Hematopoietic multipotent progenitor cell treated with erythropoietin and hydrocortisone succinate and interleukin-3 and kit ligand, for 17 days (in vitro differentiated cells): ENCODE results near the gene SEL1L2.
"Not testable (repeated sequence)": the region's sequence is repeated elsewhere in the genome, so short reads cannot be mapped to it uniquely, and the experiment has no call there.

Experiments used
- DNase-seq: peaks from one replicate; pipeline ENCODE4 v3.0.0-alpha.2; 2015; ENCODE audit warnings: low spot score

Gene SEL1L2, protein sequence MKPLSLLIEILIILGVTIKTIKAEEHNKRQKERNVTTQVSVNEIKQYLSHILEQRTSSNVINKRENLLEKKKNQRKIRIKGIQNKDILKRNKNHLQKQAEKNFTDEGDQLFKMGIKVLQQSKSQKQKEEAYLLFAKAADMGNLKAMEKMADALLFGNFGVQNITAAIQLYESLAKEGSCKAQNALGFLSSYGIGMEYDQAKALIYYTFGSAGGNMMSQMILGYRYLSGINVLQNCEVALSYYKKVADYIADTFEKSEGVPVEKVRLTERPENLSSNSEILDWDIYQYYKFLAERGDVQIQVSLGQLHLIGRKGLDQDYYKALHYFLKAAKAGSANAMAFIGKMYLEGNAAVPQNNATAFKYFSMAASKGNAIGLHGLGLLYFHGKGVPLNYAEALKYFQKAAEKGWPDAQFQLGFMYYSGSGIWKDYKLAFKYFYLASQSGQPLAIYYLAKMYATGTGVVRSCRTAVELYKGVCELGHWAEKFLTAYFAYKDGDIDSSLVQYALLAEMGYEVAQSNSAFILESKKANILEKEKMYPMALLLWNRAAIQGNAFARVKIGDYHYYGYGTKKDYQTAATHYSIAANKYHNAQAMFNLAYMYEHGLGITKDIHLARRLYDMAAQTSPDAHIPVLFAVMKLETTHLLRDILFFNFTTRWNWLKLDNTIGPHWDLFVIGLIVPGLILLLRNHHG

DNA sequence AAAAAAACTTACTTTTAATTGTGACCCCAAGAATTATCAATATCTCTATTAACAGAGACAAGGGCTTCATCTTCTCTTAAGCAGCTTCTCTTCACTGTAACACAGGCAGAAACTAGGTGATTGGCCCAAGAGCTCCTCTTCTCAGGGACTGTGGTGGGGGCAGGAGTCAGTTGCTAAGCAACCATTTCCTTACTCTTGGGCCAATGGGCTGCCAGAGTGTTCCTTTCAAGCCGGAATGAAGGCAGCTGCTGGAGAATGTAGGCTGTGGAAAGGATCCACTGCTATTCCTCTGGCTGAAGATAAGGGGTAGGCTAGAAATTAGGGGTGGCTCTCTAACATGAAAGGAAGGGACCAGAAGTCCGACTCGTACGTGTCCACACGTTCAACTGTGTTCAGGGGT, at the start of gene SEL1L2:
Gene SEL1L2, minus strand, starts transcription at position 150 of the 400 bp plus-strand sequence. Its CDS starts 80 bp downstream, at position 70.
- DNase-seq: no peak

DNA sequence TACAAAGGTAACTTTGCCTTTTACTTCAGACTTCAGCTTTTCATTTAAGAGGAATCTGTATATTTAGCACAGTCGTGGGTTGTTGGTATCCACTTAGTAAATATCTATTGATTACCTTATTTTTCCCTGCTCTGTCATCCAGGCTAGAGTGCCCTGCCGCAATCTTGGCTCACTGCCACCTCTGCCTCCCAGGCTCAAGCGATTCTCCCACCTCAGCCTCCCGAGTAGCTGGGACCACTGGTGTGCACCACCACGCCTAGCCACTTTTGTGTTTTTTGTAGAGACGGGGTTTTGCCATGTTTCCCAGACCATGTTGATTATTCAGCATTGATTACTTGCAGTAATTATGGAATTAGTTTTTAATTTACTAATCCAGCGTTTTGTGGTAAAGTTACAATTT, 46.2 kb upstream of the SEL1L2 start:
- no peak for DNase-seq

DNA sequence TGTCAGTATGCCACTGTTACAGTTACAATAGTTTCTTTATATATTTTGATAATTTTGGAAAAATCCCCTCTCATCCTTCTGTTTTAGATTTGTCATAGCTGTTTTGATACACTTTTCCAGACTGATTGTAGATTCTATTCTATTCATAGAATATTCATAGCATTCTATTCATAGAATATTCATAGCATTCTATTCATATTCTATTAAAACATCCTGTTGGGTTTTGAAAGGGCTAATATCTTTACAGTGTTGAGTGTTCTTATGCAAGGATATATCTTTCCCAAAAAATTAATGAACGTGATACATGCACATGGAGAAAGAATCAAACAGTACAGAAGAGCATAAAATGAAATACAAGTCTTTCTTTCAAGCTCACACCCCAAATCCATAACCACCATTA, 42.9 kb upstream of the SEL1L2 start:
- no peak for DNase-seq

DNA sequence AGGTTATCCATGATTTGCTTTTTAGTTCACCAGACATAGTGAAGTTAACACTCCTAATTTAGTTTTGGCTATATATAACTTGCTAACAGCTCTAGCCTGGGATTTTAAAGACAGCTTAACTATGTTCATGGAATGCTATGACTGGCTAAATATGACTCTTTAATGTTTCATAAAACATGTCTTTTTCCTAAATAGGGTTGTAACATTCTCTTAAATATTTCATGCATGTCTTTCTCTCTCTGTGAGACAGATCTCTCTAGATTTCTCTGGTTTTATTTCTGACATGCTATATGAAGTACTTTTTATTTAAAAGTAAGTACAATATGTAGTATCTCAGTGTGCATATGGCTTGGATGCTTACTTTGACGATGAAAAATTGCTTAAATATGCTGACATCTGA, 40.6 kb upstream of the SEL1L2 start:
- no peak for DNase-seq

DNA sequence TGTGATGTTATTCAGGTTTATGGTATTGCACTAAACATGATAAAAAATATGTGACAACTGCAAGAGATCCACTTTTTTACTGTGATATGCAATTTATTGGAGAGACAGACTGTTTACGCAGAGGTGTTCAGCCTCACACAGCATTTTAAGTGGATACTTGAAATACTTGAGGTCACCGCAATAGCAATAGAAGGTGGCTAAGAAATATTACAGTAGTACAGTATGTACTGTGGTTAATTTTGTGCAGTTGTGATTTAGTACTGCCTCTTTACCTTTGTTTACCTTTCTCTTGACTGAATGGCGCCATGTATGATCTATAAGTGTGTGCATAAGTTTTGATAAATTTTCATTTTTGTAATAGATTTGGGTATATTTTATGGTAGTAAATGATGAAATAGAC, 22.3 kb upstream of the SEL1L2 start:
- DNase-seq: no peak

DNA sequence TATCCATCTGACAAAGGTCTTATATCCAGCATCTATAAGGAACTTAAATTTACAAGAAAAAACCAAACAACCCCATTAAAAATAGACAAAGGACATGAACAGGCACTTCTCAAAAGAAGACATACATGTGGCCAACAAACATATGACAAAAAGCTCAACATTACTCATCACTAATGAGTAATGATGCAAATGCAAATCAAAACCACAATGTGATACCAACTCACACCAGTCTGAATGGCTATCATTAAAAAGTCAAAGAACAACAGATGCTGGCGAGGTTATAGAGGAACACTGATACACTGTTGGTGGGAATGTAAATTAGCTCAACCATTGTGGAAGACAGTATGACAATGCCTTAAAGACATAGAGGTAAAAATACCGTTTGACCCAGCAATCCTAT, 18.8 kb upstream of the SEL1L2 start:
- no peak for DNase-seq

DNA sequence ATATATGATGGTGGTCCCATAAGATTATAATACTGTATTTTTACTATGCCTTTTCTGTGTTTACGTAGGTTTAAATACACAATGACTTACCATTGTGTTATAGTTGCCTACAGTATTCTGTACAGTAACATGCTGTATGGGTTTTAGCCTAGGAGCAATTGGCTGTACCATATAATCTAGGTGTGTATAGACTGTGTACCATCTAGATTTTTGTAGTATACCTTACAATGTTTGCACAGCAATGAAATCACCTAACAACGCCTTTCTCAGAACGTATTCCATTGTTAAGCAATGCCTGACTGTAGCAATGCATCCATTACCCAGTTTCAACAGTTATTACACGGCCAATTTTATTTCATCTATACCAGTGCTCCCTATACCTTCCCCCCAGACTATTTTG, 15.6 kb upstream of the SEL1L2 start:
- no peak for DNase-seq

DNA sequence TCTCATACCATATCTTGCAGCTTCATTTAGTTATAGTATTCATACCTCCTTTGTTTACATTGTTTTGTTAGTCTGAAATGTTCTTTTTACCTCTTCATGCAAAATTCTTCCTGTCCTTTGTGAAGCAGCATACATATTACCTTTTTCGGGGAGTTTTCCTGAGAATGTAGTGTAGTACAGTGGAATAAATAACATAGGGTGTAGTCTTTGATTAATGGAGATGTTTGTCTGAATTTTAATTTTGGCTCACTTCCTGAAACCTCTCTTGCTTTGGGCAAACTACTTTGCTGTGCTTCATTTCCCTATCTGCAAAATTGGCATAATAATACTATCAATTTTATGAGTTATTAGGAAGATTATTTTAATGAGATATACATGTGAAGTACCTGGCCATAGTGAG, 10.5 kb upstream of the SEL1L2 start:
- no peak for DNase-seq

DNA sequence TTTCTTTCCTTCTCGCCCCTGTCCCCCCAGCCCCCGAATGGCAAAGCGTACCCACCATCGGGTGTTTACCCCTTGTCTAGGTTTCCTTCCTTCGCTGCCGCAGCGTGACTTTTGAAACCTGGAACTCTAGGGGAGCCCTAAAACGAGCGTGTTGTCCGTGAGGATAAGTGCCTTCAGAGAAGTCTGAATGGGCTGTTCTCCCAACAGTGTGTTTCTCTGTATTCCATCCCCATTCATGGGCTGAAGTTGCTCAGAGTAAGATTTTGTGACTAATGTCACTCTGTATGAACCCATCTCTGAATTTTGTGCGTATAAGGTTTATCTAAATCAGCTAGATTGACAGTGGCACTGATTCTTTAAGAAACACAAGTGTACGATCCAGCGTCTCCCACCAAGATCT, 5.9 kb upstream of the SEL1L2 start:
- no peak for DNase-seq

DNA sequence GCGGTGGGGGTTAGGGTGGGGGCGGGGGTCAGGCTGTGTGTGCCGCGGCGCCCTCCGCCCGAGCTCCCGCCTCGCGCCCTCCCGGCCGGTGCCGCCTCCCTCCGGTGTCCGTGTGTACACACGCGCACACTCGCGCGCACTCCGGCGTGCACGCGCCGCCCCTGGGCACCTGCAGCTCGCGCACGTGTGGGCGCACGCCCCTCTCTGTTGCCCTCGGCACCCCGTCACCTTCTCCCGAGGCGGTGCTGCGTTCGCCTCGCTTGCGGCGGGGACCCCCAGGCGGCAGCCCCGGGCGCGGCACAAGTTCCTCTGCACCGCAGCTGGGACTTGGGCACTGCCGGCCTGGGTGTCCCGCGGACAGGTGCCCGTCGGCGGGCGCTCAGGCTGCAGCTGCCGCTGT, 5.4 kb upstream of the SEL1L2 start:
- DNase-seq: no peak

DNA sequence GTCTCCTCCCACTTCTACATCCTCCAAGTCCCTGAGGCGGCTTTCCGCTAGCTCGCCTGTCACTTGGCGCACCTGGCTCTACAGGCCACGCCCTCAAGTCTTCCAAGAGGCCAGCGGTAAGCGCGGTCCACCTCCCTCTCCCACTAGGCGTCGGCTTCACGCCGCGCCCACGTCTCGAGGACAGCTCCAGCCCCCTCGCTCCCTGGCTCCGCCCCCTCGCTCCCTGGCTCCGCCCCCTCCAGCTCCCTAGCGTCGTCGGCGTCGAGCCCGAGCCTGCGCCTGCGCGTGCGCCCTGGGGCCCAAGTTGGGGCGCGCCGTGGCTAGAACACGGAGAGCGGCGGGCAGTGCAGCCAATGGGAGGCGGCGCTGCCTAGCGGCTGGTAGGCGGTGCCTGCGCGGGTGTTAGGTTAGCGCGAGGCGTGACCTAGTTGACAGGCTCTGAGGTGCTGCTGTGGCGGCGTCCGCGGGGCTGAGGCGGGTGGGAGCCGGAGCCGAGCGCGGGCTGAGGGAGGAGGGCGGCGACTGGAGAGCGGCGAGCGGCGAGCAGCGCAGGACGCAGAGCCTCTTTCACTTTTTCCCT, 4.8 kb upstream of the SEL1L2 start, which contains the start of gene MACROD2:
Gene MACROD2, plus strand, starts transcription at position 431 of the 580 bp plus-strand sequence.
- DNase-seq: peak; percentile 18

DNA sequence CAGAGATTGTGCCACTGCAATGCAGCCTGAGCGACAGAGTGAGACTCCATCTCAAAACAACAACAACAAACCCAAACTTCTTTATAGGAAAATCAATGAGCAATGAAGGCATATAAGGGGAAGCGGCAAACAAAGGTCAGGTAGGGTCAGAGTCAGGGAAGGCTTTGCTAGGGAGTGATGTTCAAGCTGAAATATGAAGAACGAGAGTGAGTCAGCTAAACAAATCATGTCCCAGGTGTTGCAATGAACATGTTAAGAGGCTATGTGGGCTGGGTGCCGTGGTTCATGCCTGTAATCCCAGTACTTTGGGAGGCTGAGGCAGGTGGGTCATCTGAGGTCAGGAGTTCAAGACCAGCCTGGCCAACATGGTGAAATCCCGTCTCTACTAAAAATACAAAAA, 1.5 kb upstream of the SEL1L2 start:
- not testable (repeated sequence) for DNase-seq

DNA sequence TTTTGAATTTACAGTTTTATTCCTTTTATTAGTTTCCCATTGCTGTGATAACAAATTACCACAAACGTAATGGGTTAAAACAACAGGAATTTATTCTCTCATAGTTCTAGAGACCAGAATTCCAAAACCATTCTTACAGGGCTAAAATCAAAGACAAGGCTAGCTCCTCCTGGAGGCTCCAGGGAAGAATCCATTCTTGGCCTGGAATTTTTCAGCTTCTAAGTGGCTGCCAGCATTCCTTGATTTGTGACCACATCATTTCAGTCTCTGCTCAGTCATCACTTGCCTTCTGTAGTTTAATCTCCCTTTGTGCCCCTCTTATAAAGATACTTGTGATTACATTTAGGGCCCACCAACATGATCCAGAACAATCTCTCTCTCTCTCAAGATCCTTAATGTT, 897 bp upstream of the SEL1L2 start:
- no peak for DNase-seq

DNA sequence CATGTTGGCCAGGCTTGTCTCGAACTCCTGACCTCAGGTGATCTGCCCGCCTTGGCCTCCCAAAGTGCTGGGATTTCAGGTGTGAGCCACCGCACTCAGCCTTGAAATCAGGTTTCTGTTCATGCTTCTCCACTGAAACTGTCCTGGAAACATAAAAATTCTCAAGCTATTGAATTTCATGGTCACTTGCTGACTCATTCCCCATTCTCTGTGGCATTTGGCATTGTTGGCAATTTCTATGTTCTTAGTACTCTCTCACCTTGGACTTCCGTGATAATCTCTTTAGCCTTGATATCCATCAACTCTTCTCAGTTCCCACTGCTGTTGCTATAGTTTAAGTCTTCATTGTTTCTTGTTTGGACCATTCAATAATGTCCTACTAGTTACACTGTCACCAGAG, 6.2 kb downstream of the SEL1L2 start:
- DNase-seq: no peak

DNA sequence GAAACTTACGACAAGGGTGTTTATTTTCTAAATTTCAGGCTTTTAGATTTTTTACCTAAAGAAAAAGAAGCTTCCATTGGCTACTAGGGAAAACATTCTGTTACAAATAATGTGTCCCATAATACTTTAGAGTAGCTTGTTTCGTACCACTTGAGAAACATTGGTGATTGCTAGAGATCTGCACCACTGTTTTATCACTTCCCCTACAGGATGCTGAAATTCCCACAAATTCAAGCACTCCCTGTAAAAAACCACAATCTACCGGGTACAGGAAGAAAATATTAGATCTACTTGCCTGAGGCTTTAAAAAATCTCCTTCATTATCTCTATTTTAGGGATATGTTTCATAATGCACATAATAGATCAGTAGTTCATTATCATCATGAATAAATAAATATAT, 29.9 kb downstream of the SEL1L2 start:
- DNase-seq: no peak

DNA sequence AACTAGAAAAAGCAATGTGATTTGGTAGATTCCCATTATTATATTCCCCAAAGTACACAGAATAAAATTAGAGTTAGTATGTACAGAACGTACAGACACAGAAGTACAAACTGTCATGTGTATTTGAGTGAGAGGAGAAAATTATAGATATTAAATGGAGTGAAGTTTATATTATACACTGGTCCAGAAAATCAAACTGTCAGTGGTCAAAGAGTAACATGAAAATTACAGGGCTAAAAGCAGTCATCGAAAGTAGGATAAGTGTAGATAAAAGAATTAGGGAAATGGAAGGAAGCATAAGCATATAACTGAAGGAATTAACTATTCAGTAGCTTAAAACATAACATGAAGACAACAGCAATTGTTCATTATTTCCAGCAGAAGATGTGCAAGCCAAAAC, 30.3 kb downstream of the SEL1L2 start:
- DNase-seq: no peak

DNA sequence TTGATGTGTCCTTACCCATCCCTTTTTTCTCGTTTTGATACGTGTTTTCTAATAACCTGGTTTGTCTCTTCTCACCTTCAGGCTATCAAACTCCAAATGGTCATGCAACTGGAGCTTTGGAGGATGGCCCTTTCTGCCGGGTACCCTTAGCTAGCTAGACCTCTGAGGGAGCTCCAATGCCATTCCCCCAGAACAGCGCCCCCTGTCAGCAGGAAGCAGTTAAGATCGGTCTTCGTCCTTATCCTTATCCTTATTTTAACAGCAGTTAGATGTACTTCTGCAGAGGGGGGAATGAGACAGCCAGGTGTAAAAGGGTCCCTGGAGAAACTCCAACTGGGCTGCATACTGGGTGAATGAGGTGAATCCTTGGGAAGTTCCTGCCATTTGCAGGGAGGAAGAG, 37.2 kb downstream of the SEL1L2 start:
- no peak for DNase-seq

DNA sequence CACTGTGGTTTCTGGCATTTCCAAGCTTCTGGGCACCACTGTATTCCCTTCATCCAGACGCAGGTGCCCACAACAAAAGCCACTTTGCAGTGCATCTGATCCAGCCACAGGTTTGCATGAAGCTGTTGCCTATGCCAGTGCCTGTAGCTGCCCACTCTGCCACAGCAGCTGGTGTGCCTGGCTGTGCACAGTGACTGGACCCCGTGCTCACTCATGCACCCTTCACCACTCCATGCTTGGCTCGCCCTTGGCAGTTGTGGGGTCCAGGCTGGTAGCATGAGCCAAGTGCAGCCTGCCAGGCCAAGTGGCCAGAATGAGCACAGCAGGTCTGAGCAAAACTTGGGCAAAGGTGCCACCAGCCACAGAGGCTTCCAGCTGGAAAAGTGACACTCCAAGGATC, 42.7 kb downstream of the SEL1L2 start:
- DNase-seq: no peak

DNA sequence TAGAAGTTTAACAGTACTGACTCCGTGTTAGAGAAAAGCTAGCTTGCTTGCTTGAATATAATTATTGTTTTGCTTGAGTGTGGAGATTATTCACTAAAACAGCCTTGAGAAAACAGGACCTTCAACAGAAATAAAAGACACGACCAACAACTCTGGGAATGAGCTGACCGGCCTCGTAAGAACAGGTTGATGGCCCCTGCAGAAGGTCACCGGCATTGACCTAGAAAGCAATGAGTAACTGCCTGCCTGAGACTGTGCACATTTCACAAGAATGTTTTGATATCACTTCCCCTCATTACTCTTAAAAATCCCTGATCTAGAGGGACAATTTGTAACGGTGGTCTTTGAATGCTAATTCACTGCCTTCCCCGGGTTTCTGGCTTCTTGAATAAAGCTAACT, 49.4 kb downstream of the SEL1L2 start:
- no peak for DNase-seq

DNA sequence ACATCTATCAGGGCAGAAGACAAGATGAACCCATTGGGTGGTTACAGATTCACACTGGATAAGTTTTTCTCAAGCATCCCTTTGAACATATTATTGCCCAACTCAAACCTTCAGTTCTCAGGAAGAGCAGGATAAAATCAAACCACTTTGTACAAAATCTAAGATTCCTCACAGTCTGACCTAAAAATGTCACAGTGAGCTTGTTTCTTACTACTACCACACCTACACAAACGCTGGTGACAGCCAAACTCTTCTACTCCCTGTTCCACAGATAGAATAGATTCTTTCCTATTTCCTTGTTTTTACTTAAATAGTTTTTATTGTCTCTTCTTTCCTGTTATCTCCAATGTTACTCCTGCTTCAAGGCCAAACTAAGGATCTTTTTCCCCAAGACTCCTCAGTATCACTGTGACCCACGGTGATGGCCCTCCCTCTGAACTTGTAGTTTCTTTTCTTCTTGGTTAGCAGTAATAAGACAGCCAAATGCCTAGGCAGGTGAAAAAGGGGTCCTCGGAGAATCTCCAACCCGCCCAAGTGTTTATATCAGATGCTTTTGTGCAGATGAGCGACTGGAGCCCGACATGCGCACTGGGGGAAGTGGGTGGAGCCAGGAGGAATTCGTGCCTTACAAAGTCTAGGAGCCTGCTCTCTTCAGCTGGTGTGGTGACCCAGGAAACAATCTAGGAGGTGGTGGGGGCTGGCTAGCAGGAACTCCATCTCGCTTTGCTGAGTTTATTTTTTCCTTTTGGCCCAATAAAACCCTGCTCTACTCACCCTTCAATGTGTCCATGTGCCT, 53.4 kb downstream of the SEL1L2 start:
- DNase-seq: no peak

DNA sequence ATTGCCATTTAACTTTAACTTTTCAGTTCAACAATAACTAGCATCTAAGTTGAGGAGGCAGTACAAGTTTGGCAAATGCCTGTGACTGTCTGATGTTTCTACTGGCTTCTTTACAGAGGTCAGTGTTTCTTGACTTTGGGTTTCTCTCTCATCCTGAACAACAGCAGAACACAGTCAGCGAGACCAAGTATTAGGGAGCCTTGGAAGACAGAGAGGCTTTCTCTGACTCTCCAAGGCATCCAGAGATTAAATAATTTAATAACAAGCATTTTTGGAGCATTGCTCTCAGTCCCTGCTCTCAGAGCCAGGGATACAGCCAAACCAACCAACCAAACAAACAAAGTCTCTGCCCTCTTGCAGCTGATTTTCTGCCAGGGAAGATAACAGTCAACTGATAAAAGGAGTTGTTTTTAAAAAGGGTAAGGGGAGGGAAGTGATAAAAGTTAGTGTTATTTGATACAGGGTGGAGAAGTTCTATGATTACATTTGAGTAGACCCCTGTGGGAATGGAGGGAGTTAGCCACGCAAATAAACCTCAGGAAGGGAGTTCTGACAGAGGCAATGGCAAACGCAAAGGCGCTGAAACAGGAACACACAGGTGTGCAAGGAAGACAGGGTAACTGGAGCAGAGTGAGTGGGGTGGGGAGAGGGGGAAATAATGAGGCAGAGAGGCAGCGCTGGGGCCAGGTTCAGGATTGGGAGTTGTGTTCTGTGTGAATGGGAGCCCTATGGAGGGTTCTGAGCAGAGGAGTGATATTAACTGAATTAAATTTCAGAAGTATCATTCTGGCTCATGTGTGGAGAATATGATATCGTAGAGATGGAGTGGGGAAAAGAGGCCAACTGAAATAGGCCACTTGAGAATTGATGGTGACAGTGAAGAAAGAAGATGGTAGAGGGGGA, 55.2 kb downstream of the SEL1L2 start:
- no peak for DNase-seq
